ENCODE measurements around the gene CPPED1.

The CPPED1 gene

DNA sequence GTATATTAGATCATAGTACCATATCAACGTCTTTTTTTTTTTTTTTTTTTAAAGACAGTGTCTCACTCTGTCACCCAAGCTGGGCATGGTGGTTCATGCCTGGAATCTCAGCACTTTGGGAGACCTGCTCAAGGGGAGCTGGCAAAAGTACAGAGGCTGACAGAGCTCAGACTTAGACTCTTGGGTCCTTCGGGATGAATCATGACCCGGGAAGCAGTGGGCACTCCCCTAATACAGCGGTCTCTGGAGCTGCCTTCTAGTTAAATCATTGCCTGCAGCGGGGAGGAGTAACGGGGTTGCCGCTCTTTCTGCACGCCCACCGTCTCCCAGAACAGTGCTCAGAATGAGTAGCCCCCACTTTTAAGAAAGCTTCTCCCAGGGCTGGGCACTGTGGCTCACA is 174.4 kb downstream of the CPPED1 start:
- DNase-seq, result no peak

DNA sequence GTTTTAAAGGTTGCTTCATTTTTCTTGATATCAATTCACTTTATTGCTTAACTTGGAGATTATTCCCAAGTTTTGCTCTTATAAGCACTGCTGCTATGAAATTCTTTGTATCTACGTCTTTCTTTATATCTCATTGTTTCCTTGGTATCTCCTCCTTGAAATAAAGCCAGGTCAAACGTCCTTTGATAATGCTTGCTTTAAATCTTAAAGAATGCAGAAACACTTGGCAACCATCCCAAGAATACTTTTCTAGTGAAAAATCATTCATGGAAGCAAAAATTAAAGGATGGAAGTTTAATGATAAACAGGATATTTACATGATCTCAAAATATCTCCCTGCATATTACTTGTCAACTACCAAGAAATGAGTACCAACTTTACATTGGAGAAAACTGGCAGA is 175.2 kb downstream of the CPPED1 start:
- no peak for DNase-seq

DNA sequence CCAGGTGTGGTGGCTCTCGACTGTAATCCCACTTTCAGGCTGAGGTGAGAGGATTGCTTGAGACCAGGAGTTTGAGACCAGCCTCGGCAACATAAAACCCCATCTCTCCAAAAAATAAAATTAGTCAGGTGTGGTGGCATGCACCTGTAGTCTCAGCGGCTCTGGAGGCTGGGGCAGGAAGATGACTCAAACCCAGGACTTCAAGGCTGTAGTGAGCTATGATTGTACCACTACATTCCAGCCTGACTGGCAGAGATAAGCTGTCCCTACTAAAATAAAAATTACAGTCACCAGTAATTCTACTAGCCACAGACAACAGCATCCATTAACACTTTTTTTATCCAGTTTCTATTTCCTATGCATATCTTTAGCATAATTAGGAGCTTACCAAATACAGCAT is 176.3 kb downstream of the CPPED1 start:
- DNase-seq, result no peak

DNA sequence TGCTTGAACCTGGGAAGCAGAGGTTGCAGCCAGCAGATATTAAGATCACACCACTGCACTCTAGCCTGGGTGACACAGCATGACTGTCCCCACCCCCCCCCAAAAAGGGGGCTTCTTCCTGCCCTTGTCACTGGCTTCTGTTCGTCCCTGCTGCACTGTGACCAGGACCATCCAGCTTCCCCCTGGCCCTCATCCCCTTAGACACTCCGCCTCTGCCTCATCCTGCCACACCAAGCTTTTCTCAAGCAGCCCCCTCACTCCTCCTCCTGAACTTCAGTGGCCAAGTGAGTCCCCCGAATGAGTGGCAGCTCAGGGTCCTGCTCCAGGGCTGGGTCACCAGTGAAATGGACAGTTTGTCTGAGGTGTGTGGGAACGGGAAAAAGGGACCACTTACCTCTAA is 177.3 kb downstream of the CPPED1 start:
- DNase-seq, result no peak

DNA sequence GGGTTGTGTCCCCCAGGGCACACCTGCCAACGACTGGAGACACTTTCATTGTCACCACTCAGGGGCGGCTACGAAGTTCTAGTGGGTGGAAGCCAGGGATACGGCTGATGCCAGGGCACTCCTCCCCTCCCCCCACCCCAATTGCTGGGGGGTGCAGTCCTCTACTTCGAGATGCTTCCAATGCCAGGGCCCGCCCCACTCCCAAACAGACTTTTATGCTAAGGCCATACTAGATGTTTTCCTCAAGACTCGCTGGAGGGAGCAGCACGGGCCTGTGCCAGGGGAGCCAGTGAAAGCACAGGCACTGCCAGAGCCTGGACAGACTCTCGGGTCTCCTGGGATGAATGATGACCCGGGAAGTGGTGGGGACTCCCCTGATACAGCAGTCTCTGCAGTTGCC is 178.0 kb downstream of the CPPED1 start:
- DNase-seq, result no peak

DNA sequence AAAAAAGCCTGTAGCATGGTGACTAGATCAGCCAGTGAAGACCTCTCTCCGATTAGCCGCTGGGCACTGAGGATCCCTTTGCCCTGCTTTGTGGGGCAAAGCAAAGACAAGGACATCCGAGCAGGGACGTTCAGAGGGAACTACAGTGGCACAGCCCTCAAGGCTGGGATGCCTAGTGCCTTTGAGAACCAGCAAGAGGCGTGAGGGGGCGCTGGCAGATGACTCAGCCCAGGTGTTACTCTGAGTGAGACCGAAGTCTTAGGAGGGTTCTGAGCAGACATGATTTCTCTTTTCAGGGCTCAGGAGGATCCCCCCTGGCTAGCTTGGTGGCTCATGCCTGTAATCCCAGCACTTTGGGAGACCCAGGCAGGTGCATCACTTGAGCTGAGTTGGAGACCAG is 178.6 kb downstream of the CPPED1 start:
- no peak for DNase-seq

DNA sequence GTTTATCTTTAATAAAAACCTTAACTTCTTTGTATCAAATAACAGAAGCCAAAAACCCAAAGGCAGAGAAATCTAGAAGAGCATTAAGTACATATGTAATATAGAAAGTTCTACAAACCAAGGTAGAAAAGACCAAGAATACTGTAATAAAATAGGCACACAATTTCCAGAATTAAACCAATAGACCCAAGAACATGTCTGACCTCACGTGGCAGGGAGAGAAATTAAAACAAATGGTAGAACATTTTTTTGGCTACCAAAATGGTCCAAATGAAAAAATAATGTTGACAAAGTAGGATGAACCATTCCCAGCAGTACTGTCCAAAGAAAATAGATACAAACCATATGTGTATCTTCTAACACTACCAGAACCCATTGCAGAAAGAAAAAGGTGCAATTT is 183.5 kb downstream of the CPPED1 start:
- no peak for DNase-seq

DNA sequence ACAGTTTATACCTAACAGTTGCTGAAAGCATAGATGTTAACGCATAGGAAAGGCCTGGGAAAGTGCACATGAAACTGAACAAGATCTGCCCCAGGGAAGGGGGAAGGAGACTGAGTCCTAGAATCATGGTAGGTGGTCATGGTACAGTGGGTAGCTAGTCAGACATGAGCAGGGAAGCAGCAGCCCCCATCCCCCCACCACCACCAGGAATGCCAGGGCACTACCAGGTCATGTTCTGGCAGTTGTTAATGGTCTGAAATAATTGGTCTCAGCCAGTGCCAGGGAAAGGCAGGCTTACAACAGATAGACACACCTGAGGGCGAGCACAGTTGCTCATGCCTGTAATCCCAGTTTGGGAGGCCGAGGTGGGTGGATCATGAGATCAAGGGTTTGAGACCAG is 185.2 kb downstream of the CPPED1 start:
- DNase-seq, result no peak

DNA sequence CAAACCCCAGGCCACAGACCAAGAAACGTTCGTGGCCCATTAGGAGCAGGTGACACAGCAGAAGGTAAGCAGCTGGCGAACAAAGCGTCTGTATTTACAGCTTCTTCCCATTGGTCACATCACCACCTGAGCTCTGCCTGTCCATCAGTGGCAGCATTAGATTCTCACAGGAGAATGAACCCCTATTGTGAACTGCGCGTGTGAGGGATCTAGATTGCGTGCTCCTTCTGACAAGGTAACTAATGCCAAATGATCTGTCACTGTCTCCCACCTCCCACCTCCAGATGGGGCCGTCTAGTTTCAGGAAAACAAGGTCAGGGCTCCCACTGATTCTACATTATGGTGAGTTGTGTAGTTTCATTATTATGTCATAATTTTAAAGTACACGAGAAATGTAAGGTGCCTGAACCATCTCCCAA is 186.3 kb downstream of the CPPED1 start:
- no peak for DNase-seq

DNA sequence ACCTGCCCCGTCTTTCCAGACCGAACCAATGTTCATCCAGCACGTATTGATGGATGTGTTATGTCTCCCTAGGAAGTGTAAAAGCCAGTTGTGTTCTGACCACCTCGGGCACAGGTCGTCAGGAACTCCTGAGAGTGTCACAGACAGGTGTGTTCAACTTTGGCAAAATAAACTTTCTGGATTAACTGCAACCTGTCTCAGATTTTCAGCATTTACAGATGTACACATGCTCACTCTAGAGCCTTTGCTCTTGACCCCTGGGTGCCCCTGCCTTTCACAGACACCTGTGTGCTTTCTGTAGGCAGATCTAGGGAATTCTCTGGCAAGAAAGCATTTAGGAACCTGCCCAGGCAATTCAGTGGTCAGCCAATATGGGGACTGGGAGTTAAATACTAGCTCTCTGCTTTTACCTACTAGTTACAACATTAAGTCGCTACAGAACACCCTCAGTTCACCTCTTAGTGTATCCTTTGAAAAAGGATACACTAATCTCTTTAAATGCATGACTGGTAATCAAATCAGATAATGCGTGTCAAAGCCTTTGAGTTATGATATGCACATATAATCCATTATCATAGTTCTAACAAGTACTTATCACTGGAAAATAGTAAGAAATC is 188.9 kb downstream of the CPPED1 start:
- DNase-seq, result no peak

DNA sequence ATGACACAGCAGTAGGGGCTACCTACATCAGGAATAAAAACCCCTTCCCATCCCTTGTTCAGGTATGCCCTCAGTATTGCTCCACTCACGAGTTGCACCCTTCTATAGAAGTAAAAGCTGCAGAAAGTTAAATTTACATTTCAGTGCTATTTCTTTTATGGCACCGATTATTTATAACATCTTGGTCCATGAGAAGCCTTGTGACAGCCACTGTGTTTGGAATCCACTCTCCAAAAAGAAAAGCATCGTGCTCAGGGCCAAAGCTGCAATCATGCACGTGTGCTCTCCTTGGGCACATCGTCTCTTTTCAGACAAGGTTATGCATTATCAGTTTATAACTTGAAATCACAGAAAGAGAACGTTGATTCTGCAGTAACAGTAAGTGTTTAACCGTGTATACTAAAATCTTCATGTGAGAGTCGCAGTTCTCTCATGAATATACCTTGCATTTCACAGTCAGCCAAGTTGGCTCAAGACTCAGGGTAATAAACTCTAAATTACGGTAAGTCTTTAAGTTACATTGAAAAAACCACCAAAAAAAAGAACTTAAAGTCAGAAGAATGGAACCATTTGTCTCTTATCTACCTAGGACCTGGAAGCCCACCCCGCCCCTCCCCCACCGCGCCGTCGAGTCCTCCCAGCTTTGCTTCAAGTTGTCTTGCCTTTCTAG is 189.6 kb downstream of the CPPED1 start:
- no peak for DNase-seq

DNA sequence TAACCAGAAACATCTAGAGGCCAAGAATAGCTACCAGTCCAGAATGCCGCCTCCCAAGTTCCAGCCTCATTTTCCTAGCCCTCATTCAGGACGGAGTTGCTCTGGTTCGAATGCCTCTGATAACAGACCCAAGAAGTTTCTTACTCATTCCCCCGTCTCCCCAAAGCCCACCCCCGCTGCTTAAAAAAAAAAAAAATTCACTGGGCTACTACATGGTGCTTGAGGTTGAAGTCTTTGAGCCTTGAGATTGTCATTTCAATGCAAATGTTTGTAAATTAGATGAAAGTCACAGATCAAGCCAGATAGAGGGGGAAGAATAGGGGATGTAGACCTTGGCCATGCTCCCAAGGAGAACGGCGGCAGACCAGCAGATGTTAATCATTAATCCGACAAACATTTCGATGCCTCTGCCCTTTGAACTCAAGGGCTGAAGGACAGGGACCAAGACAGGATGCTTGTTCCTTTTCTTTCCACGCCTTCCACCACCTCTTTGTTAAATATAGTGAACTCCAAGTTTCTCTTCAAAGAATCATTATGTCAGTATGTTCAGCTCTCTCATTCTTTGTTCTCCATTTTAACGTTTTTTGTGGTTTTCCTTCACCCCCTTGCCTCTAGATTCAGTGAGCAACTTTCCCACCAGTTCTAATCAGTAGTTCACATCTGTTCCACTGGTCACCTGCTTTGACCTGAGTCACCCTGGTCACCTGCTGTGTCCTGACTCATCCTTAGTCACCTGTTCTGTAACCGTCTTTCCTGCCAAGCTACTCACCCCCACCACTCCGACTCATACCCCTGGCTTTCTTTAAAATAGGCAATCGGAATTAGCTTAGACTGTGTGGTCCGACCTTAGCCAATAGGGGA is 190.3 kb downstream of the CPPED1 start:
- no peak for DNase-seq

DNA sequence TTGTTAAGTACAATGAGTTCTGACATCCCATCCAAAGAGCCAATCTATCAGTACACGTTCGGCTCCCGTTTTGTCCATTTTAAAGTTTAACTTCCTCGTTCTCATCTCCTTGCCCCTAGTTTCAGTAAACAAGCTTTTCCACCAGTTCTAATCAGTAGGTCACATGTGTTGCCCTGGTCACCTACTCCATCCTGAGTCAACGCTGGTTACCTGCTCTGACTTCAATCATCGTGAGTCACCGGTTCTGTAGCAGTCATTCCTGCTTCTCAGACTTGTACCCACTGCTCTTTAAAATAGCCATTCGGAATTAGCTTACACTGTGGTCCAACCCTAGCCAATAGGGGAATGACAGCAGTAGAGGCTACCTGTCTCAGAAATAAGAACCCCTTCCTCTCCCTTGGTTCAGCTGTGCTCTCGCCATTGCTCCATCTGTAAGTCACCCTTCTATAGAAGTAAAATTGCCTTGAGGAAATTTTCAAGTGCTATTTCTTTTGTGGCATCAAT is 191.0 kb downstream of the CPPED1 start:
- DNase-seq, result no peak

DNA sequence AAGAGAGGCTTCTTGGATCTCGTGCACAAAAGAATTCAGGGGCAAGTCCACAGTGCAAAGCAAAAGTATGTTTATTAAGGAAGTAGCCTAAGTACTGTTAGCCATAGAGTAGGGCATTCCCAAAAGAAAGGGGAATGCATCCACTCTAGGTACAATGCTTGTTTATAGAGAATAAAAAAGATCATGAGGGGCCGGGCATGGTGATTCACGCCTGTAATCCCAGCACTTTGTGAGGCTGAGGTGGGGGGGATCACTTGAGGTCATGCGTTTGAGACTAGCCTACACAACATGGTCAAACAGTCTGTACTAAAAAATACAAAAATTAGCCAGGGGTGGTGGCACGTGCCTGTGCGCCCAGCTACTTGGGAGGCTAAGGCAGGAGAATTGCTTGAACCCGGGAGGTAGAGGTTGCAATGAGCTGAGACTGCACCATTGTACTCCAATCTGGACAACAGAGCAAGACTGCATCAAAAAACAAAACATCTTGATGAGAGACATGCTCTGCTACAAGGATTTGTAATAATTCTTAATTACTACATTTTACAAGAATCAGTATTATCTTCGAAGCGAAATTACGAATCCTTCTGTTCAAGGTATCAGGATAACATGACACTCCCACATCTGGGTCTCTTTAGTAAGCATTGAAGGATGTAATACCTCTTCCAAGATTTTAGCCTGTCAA is 191.6 kb downstream of the CPPED1 start:
- DNase-seq, result no peak

DNA sequence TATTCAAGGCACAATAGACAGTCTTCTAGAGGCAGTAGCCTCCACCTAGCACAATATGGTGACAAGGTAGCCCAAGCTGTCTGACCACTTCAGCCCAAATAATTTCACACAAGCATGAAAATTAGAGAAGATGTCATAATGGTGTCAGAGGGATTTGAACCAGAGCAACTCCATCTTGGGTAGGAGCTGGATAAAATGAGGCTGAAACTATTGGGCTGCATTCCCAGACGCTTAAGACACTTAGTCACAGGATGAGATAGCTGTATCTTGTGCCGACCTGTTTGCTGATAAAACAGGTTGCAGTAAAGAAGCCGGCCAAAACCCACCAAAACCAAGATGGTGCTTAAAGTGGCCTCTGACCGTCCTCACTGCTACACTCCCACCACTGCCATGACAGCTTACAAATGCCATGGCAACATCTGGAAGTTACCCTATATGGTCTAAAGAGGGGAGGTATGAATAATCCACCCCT is 192.6 kb downstream of the CPPED1 start:
- DNase-seq, result no peak

DNA sequence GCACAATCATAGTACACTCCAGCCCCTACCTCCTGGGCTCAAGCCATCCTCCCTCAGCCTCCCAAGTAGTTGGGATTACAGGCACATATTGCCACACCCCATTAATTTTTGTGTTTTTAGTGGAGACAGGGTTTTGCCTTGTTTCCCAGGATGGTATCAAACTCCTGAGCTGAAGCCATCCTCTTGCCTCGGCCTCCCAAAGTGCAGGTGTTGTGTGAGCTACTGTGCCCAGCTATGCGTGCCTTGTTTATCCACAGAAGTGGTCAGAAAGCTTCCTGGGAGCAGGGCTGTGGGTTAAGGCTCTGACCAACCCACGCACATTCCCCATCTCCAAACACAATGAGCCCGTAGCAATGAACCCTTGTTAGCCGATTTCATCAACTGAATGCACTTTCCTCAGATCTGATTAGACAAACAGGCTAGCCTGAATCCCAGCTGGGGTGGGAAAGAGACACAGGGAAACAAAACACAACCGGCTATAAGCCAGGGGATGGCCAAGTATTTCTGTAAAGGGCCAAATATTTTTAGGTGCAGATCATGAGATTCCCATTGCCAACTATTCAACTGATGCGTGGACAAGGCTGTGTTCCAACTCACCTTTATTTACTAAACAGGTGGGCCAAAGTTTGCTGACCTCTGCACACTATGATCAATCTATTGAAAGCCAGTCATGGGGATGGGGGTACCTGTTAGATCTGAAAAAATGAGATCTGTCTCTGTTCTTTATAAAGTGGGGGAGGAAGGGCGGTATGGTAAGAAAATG is 193.6 kb downstream of the CPPED1 start:
- DNase-seq, result no peak
